Uterus (tissue), 4 donors: ENCODE measurements around the gene ZNF215. TPM values are rescaled to one million over a fixed set of nuclear protein-coding genes. Genes with fewer than 3 reads are reported as not detected.

ENCODE experiments used
- DNase-seq, 2 donors: peaks; one replicate each; pipeline ENCODE4 v3.0.0-alpha.2; 2019 to 2020
- H3K27ac ChIP-seq, 2 donors: fragments of 200-600 bp; sonication (generic); 1 replicate in 1 of 2; 2 replicates in 1 of 2; pipeline ENCODE4 v1.5.1; 2016 to 2018
- H3K27me3 ChIP-seq, 2 donors: fragments of 200-600 bp; sonication (generic); one replicate each; pipeline ENCODE4 v1.5.1; 2018 to 2019; ENCODE audit warnings: control low read depth in 1 of 2
- H3K36me3 ChIP-seq, 2 donors: fragments of 200-600 bp; sonication (generic); one replicate each; pipeline ENCODE4 v1.5.1; 2019; ENCODE audit warnings: control low read depth in 1 of 2
- H3K4me1 ChIP-seq, 2 donors: fragments of 200-600 bp; sonication (generic); one replicate each; pipeline ENCODE4 v1.5.1; 2018 to 2019; ENCODE audit warnings: control low read depth in 1 of 2
- H3K4me3 ChIP-seq, 2 donors: fragments of 200-600 bp; sonication (generic); 1 replicate in 1 of 2; 2 replicates in 1 of 2; pipeline ENCODE4 v1.5.1; 2018 to 2019; ENCODE audit warnings: mild to moderate bottlenecking in 1 of 2
- H3K9me3 ChIP-seq, 2 donors: fragments of 200-600 bp; sonication (generic); one replicate each; pipeline ENCODE4 v1.5.1; 2019; ENCODE audit warnings: control low read depth in 1 of 2
- POLR2A ChIP-seq, 2 donors: fragments of 450-650 bp; IDR thresholded peaks; one replicate each; pipeline ENCODE4 v1.6.1; 2016; ENCODE audit warnings: antibody characterized with exemption in 2 of 2, mild to moderate bottlenecking in 1 of 2, moderate library complexity in 1 of 2
- intact Hi-C: fragments of 100-400 bp; cut with DNase I; formaldehyde crosslinking; loops from one replicate; pipeline ENCODE4 v1.15.1; 2023; ENCODE audit warnings: low total_unique reads
- total RNA-seq, 4 donors: library from RNA; depleted of rRNA in 3 of 4; stranded (reverse); fragments of >200 nt in 3 of 4; gene quantifications; one replicate each; pipeline versions ENCODE4 v1.1.0 to v1.2.4, GENCODE V29; 2014 to 2023
- TF ChIP-seq, protein P1 (sequence below), 4 experiments: fragments of 200-600 bp in 2 of 4; fragments of 450-650 bp in 2 of 4; sonication (generic) in 2 of 4; IDR thresholded peaks; one replicate each; pipeline ENCODE4 v1.5.1; 2016 to 2019; ENCODE audit warnings: antibody characterized with exemption in 4 of 4, mild to moderate bottlenecking in 2 of 4, moderate library complexity in 1 of 4
- donor health status: DM: yes; HTN: yes; CAD: no.

The ZNF215 gene
- total RNA-seq, 4 donors from 2014 or later: 0.77 to 3.2 (median 1.9) TPM

DNA sequence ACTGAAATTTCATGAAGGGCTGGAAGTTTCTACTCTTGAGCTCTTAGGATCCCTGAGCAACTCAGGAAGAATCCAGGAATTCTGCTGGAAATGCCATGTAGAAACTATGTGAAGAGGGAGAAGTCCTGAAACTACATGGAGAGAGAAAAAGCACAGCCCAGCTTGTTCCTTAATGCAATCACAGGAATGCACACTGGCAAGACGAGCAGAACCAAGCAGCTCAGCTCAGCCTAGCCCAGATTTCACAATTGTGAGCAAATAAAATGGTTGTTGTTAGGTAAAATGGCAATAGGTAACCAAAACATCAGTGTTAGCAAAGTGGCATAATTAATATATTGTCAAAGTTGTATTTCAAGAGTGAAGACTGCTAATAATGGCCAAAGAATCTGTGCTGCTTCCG is 65.8 kb downstream of the ZNF215 start:
- TF ChIP-seq, protein P1, sequence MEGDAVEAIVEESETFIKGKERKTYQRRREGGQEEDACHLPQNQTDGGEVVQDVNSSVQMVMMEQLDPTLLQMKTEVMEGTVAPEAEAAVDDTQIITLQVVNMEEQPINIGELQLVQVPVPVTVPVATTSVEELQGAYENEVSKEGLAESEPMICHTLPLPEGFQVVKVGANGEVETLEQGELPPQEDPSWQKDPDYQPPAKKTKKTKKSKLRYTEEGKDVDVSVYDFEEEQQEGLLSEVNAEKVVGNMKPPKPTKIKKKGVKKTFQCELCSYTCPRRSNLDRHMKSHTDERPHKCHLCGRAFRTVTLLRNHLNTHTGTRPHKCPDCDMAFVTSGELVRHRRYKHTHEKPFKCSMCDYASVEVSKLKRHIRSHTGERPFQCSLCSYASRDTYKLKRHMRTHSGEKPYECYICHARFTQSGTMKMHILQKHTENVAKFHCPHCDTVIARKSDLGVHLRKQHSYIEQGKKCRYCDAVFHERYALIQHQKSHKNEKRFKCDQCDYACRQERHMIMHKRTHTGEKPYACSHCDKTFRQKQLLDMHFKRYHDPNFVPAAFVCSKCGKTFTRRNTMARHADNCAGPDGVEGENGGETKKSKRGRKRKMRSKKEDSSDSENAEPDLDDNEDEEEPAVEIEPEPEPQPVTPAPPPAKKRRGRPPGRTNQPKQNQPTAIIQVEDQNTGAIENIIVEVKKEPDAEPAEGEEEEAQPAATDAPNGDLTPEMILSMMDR (IDR thresholded peaks at IDR 0.05): no peak
- no peak for TF ChIP-seq POLR2A (IDR thresholded peaks at IDR 0.05)
- H3K4me3 ChIP-seq: no peak overlapping the region
- H3K36me3 ChIP-seq: no peaks in the 10 kb centered on the region
- no peaks in the 10 kb centered on the region for H3K4me1 ChIP-seq
- no peaks in the 10 kb centered on the region for H3K27me3 ChIP-seq
- peak overlapping the region; percentile 29 to 64 for H3K27ac ChIP-seq
- no peaks in the 10 kb centered on the region for H3K9me3 ChIP-seq
- no peak for DNase-seq
- intact Hi-C loops: no loop called here

GRCh38 chr11:6992457-6993417 is 66.5 kb downstream of the ZNF215 start:
- intact Hi-C loops: no loop called here
- H3K4me3 ChIP-seq: no peak overlapping the region
- H3K27me3 ChIP-seq: no peaks in the 10 kb centered on the region
- peak in 1 of 2 donors; percentile 13 for DNase-seq
- H3K27ac ChIP-seq: peak overlapping the region; percentile 29 to 64
- no peaks in the 10 kb centered on the region for H3K36me3 ChIP-seq
- no peaks in the 10 kb centered on the region for H3K4me1 ChIP-seq
- no peak for TF ChIP-seq POLR2A (IDR thresholded peaks at IDR 0.05)
- TF ChIP-seq, protein P1 (IDR thresholded peaks at IDR 0.05): no peak
- H3K9me3 ChIP-seq: no peaks in the 10 kb centered on the region

DNA sequence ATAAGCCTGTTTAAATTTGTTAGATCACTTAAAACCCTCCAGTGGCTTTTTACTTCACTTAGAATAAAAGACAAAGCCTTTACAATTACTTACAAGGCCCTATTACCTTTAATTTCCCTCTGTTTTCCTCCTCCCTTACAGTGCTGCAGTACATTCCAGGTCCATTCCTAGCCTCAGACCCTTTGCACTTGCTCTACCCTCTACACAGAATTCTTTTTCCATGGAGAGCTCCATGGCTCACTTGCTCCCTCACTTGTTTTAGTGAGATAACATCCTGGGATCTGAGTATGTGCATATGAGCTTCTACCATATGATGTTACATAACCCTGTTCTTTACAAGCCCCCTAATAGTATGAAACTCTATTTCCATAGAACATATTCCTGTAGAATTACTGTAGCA is 69.5 kb downstream of the ZNF215 start:
- Histone ChIP-seq H3K4me1 (no peaks in the 10 kb centered on the region), H3K27ac (no peak overlapping the region), H3K27me3 (no peaks in the 10 kb centered on the region), H3K4me3 (no peak overlapping the region), H3K36me3 (no peaks in the 10 kb centered on the region), H3K9me3 (no peaks in the 10 kb centered on the region)
- intact Hi-C loops: no loop called here
- no peak for DNase-seq
- no peak for TF ChIP-seq POLR2A (IDR thresholded peaks at IDR 0.05)
- TF ChIP-seq, protein P1 (IDR thresholded peaks at IDR 0.05): no peak

GRCh38 chr11:7004482-7004881 is 78.3 kb downstream of the ZNF215 start:
- DNase-seq: no peak
- H3K36me3 ChIP-seq: no peaks in the 10 kb centered on the region
- H3K4me3 ChIP-seq: no peak overlapping the region
- intact Hi-C loops: no loop called here
- no peaks in the 10 kb centered on the region for H3K9me3 ChIP-seq
- H3K27ac ChIP-seq: no peak overlapping the region
- no peaks in the 10 kb centered on the region for H3K27me3 ChIP-seq
- no peak for TF ChIP-seq POLR2A (IDR thresholded peaks at IDR 0.05)
- TF ChIP-seq, protein P1 (IDR thresholded peaks at IDR 0.05): no peak
- no peaks in the 10 kb centered on the region for H3K4me1 ChIP-seq

Other genes starting within 250 kb of the ZNF215 start
- 100 to 1,000 TPM in 1 of 4 donors, 10 to 100 TPM in 3; 30.6 to 452 (median 55.0) TPM for gene MRPL17, start 243.1 kb upstream of the ZNF215 start, total RNA-seq
- gene OR2AG2, start 154.4 kb upstream of the ZNF215 start, total RNA-seq: under 1 TPM in 2 of 4 donors, not detected in 2; 0.09 to 0.14 TPM
- not detected for gene OR2AG1, start 143.4 kb upstream of the ZNF215 start, total RNA-seq
- 1 to 10 TPM in 1 of 4 donors, under 1 TPM in 1, not detected in 2; 0.40 to 1.0 TPM for gene OR6A2, start 126.7 kb upstream of the ZNF215 start, total RNA-seq
- not detected for gene OR10A5, start 80.7 kb upstream of the ZNF215 start, total RNA-seq
- not detected for gene OR10A2, start 63.4 kb upstream of the ZNF215 start, total RNA-seq
- gene OR10A4, start 49.8 kb upstream of the ZNF215 start, total RNA-seq: not detected
- gene OR2D2, start 33.9 kb upstream of the ZNF215 start, total RNA-seq: under 1 TPM in 1 of 4 donors, not detected in 3; 0.28 TPM
- not detected for gene OR2D3, start 5.4 kb upstream of the ZNF215 start, total RNA-seq
- 10 to 100 TPM in 1 of 4 donors, 1 to 10 TPM in 3; 2.9 to 23.8 (median 4.7) TPM for gene ZNF214, start 93.9 kb downstream of the ZNF215 start, total RNA-seq
- under 1 TPM in 2 of 4 donors, not detected in 2; 0.24 to 0.35 TPM for gene NLRP14, start 94.1 kb downstream of the ZNF215 start, total RNA-seq
- under 1 TPM in 1 of 4 donors, not detected in 3; 0.14 TPM for gene RBMXL2, start 162.6 kb downstream of the ZNF215 start, total RNA-seq